ENCODE results near the gene ZNF20. TPM values are rescaled to one million over a fixed set of nuclear protein-coding genes. Genes with fewer than 3 reads are reported as not detected.

The ZNF20 gene
- total and polyA plus RNA-seq, 10 donors = 2.0 to 5.5 (median 3.7) TPM

DNA sequence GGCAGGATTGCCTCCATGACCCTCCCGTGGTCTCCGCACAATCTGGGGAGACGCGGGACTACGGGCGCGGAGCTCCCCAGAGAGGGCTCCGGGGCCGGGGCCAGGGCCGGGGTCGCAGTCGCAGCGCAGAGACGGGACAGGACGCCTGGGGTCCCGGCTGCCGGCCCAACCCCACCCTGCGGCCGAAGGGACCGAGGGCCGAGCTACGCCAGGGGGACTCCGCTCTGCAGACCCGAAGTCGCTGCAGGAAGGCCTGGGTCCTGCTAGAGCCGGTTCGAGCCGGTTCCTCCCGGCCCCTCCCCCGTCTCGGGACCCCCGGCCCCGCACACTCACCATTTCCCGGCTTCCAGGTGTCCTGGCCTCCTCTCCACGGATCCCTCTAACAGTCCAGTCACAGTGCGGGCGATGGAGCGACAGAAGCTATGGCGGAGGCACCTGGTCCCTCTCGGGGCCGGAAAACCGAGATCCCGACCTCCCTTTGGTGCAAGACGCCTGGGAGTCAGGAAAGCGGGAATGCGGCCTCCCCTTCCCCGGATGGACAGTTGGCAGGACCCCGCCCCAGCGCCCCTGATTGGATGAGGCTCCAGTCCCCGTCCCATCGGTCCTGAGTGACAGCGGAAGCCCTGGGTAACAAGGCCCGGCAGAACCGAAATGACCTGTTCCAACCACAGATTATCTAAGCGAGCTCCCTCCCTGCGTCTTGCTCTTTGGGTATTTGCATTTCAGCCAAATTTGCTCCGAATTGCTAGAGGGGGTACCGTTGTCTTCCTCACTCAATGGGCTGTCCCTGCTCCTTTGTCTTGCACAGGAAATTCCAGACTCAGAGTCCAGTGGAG lies 16.3 kb upstream of the ZNF20 start, which contains the start of gene ZNF625:
Gene ZNF625, minus strand, starts transcription at position 512 of the 836 bp plus-strand sequence. Its CDS starts 176 bp downstream, at position 336.
- Histone ChIP-seq H3K9me3 (no peaks in the 10 kb centered on the region), H3K27me3 (replicated peaks in 1 of 7) (peaks cover 0 to 6% (median 0%) of the 10 kb centered on the region in 7 donors), H3K4me1 (peaks cover 4 to 35% (median 20%) of the 10 kb centered on the region in 6 donors), H3K36me3 (peaks cover 0 to 6% (median 0%) of the 10 kb centered on the region in 6 donors), H3K4me3 (peak within 1 kb of the TSS; percentile 60 to 97 (median 76)), H3K27ac (peak within 1 kb of the TSS; percentile 68 to 84 (median 80))
- 0 to 2% (median 1%) methylated on average over 22 to 58 of the region's 58 CpGs for WGBS, 5 donors
- intact Hi-C loops (cut with DNase I; ENCODE audit: low total_unique reads) = no loop called here
- DNase-seq = peak; percentile 90
- TF ChIP-seq, protein P1, sequence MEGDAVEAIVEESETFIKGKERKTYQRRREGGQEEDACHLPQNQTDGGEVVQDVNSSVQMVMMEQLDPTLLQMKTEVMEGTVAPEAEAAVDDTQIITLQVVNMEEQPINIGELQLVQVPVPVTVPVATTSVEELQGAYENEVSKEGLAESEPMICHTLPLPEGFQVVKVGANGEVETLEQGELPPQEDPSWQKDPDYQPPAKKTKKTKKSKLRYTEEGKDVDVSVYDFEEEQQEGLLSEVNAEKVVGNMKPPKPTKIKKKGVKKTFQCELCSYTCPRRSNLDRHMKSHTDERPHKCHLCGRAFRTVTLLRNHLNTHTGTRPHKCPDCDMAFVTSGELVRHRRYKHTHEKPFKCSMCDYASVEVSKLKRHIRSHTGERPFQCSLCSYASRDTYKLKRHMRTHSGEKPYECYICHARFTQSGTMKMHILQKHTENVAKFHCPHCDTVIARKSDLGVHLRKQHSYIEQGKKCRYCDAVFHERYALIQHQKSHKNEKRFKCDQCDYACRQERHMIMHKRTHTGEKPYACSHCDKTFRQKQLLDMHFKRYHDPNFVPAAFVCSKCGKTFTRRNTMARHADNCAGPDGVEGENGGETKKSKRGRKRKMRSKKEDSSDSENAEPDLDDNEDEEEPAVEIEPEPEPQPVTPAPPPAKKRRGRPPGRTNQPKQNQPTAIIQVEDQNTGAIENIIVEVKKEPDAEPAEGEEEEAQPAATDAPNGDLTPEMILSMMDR (IDR thresholded peaks at IDR 0.05 in 8 of 11, conservative IDR thresholded peaks at IDR 0.05 in 3 of 11) = no peak
- TF ChIP-seq POLR2A (IDR thresholded peaks at IDR 0.05) = peak in 1 of 3 donors; percentile 28
- peak; percentile 44 to 79 (median 74) for TF ChIP-seq POLR2AphosphoS5 (IDR thresholded peaks at IDR 0.05)

DNA sequence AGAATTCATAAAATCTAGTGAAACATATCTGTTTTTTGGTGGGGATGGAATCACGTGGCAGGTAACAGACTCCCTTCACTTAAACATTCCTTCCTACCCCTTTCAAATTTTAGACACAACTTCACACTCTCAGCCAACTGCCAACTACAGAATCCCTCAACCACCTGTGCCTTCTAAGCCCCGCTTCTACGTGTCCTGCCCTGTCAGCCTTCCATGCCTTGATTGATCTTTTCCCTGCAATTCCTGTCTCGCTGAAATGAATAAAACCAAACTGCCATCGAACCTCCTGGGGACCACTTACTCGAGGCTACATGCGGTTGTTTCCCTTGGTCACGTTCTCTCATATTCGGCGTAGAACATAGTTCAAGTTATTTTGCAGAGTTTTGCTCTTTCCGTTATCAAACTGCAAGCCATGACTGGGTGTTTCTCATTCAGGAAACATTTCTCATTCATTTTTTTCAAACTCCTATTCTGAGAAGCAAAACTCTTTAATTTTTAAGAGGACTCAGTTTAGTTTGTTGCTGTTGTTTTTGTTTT lies 15.2 kb upstream of the ZNF20 start:
- no peaks in the 10 kb centered on the region for H3K9me3 ChIP-seq

DNA sequence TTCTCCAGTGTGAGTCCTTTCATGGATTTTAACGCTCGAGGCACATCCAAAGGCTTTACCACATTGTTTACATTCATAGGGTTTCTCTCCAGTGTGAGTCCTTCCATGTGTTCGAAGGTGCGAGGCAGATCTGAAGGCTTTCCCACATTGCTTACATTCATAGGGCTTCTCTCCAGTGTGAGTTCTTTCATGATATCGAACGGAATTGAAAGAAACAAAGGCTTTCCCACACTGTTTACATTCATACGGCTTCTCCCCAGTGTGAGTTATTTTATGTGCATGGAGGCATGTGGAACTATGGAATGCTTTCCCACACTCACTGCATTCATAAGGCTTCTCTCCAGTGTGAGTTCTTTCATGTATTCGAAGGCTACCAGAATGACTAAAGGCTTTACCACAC lies 5.2 kb upstream of the ZNF20 start:
- Histone ChIP-seq H3K4me1 (peaks cover 11 to 12% (median 12%) of the 10 kb centered on the region in 6 donors), H3K27ac (no peak overlapping the region)
- no peak for DNase-seq

More for the DNA sequence above, 15.2 kb upstream of the ZNF20 start:
- intact Hi-C loops (cut with DNase I; ENCODE audit: low total_unique reads) = no loop called here
- TF ChIP-seq, protein P1 (IDR thresholded peaks at IDR 0.05 in 8 of 11, conservative IDR thresholded peaks at IDR 0.05 in 3 of 11) = no peak
- no peak for TF ChIP-seq POLR2A (IDR thresholded peaks at IDR 0.05)
- TF ChIP-seq POLR2AphosphoS5 (IDR thresholded peaks at IDR 0.05) = no peak
- Histone ChIP-seq H3K36me3 (peaks cover 0 to 6% (median 0%) of the 10 kb centered on the region in 6 donors), H3K4me3 (peak overlapping the region; percentile 60 to 97 (median 76)), H3K4me1 (peaks cover 4 to 35% (median 20%) of the 10 kb centered on the region in 6 donors), H3K27me3 (replicated peaks in 1 of 7) (peaks cover 0 to 6% (median 0%) of the 10 kb centered on the region in 7 donors), H3K27ac (peak overlapping the region in 7 of 8 donors; percentile 68 to 82 (median 79))
- no peak for DNase-seq
- WGBS, 5 donors = 17 to 26% (median 22%) methylated on average over 11 of the region's 11 CpGs

More for the DNA sequence above, 5.2 kb upstream of the ZNF20 start:
- Histone ChIP-seq H3K27me3 (replicated peaks in 1 of 7) (no peaks in the 10 kb centered on the region), H3K9me3 (peaks cover 0 to 31% (median 24%) of the 10 kb centered on the region in 8 donors), H3K36me3 (peaks cover 9 to 47% (median 26%) of the 10 kb centered on the region in 6 donors), H3K4me3 (no peak overlapping the region)
- WGBS, 5 donors = 94 to 96% (median 96%) methylated on average over 8 of the region's 8 CpGs
- intact Hi-C loops (cut with DNase I; ENCODE audit: low total_unique reads) = no loop called here
- TF ChIP-seq POLR2A (IDR thresholded peaks at IDR 0.05) (no peak), POLR2AphosphoS5 (IDR thresholded peaks at IDR 0.05) (no peak)
- TF ChIP-seq, protein P1 (IDR thresholded peaks at IDR 0.05 in 8 of 11, conservative IDR thresholded peaks at IDR 0.05 in 3 of 11) = no peak
